HAP-1 (cell line): Measurements from ENCODE around the gene PNKD.
"Not testable (repeated sequence)": the region's sequence is repeated elsewhere in the genome, so short reads cannot be mapped to it uniquely, and the experiment has no call there.

ENCODE experiments used
- DNase-seq, 2 experiments: peaks; one replicate each; pipeline ENCODE4 v3.0.0-alpha.2; 2016 to 2020; ENCODE audit warnings: low spot score in 2 of 2
- H3K27me3 ChIP-seq: fragments of 250-450 bp; sonication (Bioruptor Pico); 2 replicates; pipeline ENCODE4 v1.5.1; 2020; ENCODE audit warnings: low read depth, mild to moderate bottlenecking, moderate library complexity
- H3K36me3 ChIP-seq: fragments of 250-450 bp; sonication (Bioruptor Pico); replicated peaks from 2 replicates; pipeline ENCODE4 v1.5.1; 2020; ENCODE audit warnings: mild to moderate bottlenecking
- H3K4me1 ChIP-seq: fragments of 250-450 bp; sonication (Bioruptor Pico); 2 replicates; pipeline ENCODE4 v1.5.1; 2020; ENCODE audit warnings: mild to moderate bottlenecking
- H3K4me3 ChIP-seq: fragments of 250-450 bp; sonication (Bioruptor Pico); 2 replicates; pipeline ENCODE4 v1.5.1; 2020; ENCODE audit warnings: mild to moderate bottlenecking, moderate library complexity
- H3K9me3 ChIP-seq: fragments of 250-450 bp; sonication (Bioruptor Pico); 2 replicates; pipeline ENCODE4 v1.5.1; 2020; ENCODE audit warnings: mild to moderate bottlenecking, moderate library complexity
- in situ Hi-C: fragments of 300-500 bp; cut with MboI; formaldehyde crosslinking; loops from 3 replicates; pipeline ENCODE4 v1.14.3; 2020; ENCODE audit warnings: low sequenced_read_pairs, inconsistent platforms, mixed read lengths

The PNKD gene

DNA sequence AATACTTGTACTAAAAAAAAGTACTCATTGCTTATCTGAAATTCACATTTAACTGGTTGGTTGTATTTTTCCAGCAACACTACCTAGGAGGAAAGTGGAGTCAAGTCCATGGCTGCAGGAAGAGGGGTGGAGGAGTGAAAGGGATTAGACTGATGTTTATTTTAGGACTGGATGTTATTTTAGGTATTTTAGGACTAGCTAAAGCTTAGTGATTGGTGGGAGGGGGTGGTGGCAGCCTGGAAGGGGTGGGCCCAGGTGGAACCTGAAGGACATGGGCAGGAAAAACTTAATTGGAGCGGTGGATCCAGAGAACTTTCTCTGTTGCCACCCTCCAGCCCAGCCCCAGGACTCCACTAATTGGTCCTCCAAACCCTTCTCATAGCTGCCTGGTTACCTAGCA, 25.9 kb downstream of the PNKD start:
- in situ Hi-C loops = loop anchor here (25.0 kb wide), 1 partner anchor 366 kb away; the partner anchor contains the start of genes BCS1L, RNF25, STK36 and ZNF142
- Histone ChIP-seq H3K4me3 (no peak overlapping the region), H3K36me3 (no peaks in the 10 kb centered on the region), H3K27me3 (no peaks in the 10 kb centered on the region), H3K4me1 (peaks cover 11% of the 10 kb centered on the region), H3K9me3 (no peaks in the 10 kb centered on the region)
- no peak for DNase-seq

DNA sequence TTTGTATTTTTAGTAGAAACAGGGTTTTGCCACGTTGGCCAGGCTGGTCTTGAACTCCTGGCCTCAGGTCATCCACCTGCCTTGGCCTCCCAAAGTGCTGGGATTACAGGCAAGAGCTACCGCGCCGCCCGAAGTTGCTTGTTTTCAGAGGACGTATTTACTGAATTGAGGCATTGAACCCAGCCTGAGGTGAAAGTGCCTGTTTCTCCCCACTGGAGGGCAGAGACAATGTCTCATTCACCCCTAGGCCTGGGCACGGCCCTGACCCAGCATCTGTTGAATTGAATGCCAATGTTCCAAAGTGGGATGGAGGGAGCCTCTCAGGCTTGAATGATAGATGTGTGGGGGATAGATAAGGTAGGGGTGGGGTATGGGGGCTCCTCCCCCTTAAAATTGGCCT, 26.5 kb downstream of the PNKD start:
- in situ Hi-C loops = loop anchor here (25.0 kb wide), 1 partner anchor 365 kb away; the partner anchor contains the start of genes BCS1L, RNF25, STK36 and ZNF142
- Histone ChIP-seq H3K27me3 (no peaks in the 10 kb centered on the region), H3K4me3 (no peak overlapping the region), H3K36me3 (no peaks in the 10 kb centered on the region), H3K4me1 (peaks cover 11% of the 10 kb centered on the region), H3K9me3 (no peaks in the 10 kb centered on the region)
- no peak for DNase-seq

DNA sequence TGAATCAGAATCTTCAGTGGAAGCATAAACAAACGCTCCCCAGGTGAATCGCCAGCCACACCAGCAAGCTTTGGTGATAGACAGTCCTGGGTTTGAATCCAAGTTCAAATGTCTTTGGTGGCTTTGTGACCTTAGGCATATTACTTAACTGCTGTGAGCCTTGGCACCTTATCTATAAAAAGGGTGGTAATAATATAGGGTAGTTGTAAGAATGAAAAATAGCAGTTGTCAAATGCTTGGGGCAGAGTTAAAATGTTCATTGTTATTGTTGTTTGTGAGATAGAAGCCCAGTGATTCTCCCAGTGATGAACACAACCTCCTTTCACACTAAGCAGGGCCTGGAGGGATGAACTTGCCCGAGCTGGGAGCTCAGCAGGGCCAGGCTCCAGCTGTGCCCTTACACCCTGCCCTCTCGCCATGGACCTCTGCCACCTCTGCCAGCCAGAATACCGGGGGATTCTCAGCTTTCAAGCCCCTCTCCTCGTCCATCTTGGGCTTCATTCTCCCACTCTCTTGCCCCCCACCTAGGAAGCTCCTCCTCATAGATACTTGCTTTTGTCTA, 28.1 kb downstream of the PNKD start:
- no peak for DNase-seq
- no peaks in the 10 kb centered on the region for H3K36me3 ChIP-seq
- in situ Hi-C loops = loop anchor here (25.0 kb wide), 1 partner anchor 364 kb away; the partner anchor contains the start of genes BCS1L, RNF25, STK36 and ZNF142
- H3K4me3 ChIP-seq = no peak overlapping the region
- peaks cover 6% of the 10 kb centered on the region; the same call in 1 of the 2 replicates for H3K4me1 ChIP-seq
- no peaks in the 10 kb centered on the region for H3K27me3 ChIP-seq
- no peaks in the 10 kb centered on the region for H3K9me3 ChIP-seq

DNA sequence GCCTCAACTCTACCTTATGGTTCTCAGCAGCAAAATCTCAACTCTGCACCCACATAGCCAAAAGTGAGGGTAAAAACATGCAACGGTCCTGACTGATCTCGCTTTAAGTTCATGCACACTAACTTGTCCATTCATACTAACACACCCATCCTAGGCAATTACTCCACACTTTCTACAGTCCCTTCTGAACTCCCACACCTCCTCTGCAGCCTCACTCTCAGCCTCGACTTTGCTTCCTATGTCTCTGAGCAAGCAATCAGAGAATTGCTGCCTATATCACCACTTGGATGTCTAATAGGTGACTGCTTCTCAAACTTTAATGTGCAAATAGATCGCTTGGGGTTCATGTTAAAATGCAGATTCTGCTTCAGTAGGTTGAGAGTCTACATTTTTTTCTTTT, 29.8 kb downstream of the PNKD start:
- Histone ChIP-seq H3K4me1 (no peaks in the 10 kb centered on the region), H3K27me3 (no peaks in the 10 kb centered on the region), H3K4me3 (no peak overlapping the region), H3K9me3 (no peaks in the 10 kb centered on the region), H3K36me3 (no peaks in the 10 kb centered on the region)
- DNase-seq = no peak
- in situ Hi-C loops = loop anchor here (5.0 kb wide), 1 partner anchor 92 kb away; no protein-coding TSS in a partner anchor

DNA sequence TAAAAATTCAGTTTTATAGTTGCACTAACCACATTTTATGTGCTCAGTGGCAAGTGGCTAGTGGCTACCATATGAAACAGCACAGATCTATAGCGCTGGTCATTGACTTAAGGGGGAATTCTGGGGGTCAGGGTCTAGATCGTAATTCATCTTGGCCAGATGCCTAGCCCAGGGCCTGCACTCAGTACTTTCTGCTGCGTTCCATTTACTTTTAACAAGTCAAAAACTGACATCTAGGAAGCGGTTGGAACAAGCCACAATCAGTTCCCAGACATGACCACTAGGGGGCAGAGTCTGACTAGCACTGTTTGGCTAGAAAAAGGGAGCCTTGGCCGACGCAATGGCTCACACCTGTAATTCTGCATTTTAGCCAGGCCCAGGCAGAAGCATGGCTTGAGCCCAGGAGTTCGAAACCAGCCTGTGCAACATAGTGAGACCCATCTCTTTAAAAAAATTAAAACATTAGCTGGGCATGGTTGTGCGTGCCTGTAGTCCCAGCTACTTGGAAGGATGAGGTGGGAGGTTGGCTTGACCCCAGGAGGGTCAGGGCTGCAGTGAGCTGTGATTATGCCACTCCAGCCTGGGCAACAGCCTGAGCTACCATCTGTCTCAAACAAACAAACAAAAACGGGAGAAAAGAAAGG, 31.0 kb downstream of the PNKD start:
- no peak overlapping the region for H3K4me3 ChIP-seq
- DNase-seq = peak; percentile 84 to 93
- H3K9me3 ChIP-seq = no peaks in the 10 kb centered on the region
- H3K4me1 ChIP-seq = no peaks in the 10 kb centered on the region
- H3K27me3 ChIP-seq = no peaks in the 10 kb centered on the region
- H3K36me3 ChIP-seq = no peaks in the 10 kb centered on the region
- in situ Hi-C loops = loop anchor here (5.0 kb wide), 1 partner anchor 91 kb away; no protein-coding TSS in a partner anchor

DNA sequence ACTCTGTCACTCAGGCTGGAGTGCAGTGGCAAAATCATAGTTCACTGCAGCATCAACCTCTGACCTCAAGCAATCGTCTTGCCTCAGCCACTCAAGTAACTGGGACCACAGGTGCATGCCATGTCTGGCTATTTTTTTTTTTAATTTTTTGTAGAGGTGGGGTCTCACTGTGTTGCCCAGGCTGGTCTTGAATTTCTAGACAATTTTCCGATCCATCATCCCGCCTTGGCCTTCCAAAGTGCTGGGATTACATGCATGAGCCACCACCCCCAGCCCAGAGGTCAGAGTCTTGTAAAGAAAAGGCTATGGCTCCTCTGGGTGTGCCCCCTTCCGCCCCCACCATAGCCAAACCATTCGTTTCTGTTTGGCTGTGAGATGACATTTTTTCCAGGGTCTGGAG, 35.1 kb downstream of the PNKD start:
- H3K36me3 ChIP-seq = no peaks in the 10 kb centered on the region
- in situ Hi-C loops = no loop called here
- H3K27me3 ChIP-seq = no peaks in the 10 kb centered on the region
- no peaks in the 10 kb centered on the region for H3K4me1 ChIP-seq
- DNase-seq = no peak
- no peak overlapping the region for H3K4me3 ChIP-seq
- no peaks in the 10 kb centered on the region for H3K9me3 ChIP-seq

DNA sequence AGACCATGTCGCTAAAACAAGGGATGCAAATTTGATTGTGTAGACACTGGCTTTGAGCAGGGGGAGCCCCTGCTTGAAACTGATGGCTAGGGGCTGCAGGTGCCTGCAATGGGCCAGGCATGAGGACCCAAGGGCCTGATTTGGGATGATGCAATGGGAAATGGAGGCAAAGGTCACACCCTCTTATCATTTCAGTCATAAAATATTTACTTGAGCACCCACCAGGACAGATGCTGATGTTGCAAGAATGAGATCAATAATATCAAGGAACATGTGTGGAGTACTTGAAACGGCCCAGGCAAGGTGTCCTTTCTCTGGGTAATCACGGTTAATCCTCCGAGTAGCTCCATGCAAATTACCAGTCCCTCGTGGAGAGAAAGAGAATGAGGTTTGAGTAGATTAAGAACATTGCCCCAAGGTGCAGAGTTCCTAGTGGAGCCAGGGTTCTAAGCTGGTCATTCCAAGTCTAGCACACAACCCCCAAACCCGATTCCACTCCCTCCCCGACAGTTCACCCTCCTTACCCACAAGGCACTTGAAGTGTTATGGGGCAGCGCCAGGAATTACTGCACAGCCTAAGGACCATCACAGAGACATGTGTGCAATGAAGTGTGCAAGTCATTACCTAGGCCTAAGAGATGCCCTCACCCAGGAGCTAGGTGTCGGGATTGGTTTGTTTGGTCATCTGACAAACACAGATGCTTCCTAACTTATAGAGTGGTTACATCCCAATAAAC, 36.0 kb downstream of the PNKD start:
- Histone ChIP-seq H3K27me3 (no peaks in the 10 kb centered on the region), H3K9me3 (no peaks in the 10 kb centered on the region), H3K4me3 (no peak overlapping the region), H3K4me1 (no peaks in the 10 kb centered on the region), H3K36me3 (no peaks in the 10 kb centered on the region)
- DNase-seq = no peak
- in situ Hi-C loops = no loop called here

DNA sequence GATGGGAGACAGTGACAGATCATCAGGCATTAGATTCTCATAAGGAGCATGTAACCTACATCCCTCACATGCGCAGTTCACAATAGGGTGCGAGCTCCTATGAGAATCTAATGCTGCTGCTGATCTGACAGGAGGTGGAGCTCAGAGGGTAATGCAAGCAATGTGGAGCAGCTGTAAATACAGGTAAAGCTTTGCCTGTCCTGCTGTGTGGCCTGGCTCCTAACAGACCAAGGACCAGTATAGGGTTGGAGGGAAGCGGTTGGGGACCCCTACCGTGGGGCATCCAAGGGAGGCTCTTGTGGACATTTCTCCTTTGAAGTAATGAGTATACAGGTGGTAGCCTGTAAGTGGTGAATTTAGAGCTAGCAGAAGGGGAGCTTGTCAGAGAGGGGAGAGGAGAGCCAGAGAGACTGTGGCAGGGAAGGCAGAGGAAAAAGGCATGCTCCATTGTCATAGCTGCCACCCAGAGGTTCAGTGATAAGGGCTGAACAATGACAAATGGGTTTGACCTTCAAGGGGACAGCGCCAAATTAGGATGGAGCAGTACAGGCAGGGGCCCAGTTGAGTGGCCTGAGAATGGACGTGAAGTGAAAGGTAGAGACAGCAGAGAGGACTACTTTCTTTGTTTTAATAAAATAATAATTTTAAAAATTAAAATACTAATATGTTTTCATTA, 37.2 kb downstream of the PNKD start:
- in situ Hi-C loops = no loop called here

DNA sequence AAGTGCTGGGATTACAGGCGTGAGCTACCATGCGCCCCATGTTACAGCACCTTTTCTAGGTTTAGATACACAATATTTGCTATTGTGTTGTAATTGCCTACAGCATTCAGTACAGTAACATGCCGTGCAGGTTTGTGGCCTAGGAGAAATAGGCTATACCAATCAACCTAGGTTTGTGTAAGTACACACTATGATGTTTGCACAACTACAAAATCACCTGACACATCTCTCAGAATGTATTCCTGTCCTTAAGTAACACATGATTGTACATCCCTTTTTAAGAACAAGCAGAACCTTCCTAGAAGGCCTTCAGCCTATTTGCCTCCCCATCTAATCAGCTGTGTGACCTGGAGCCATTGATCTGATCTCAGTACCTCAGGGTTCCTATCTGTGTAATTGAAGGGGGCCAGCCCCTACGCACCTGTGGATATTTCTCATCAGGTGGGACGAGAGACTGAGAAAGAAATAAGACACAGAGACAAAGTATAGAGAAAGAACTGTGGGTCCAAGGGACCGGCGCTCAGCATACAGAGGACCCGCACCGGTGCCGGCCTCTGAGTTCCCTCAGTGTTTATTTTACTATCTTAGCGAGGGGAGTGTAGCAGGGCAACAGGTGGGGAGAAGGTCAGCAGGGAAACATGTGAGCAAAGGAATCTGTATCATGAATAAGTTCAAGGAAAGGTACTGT, 40.7 kb downstream of the PNKD start:
- DNase-seq = no peak
- H3K27me3 ChIP-seq = no peaks in the 10 kb centered on the region
- in situ Hi-C loops = no loop called here
- no peak overlapping the region for H3K4me3 ChIP-seq
- no peaks in the 10 kb centered on the region for H3K9me3 ChIP-seq
- no peaks in the 10 kb centered on the region for H3K36me3 ChIP-seq
- no peaks in the 10 kb centered on the region for H3K4me1 ChIP-seq

More for the DNA sequence above, 37.2 kb downstream of the PNKD start:
- Histone ChIP-seq H3K36me3 (no peaks in the 10 kb centered on the region), H3K27me3 (no peaks in the 10 kb centered on the region), H3K9me3 (no peaks in the 10 kb centered on the region), H3K4me1 (no peaks in the 10 kb centered on the region), H3K4me3 (no peak overlapping the region)
- DNase-seq = no peak

DNA sequence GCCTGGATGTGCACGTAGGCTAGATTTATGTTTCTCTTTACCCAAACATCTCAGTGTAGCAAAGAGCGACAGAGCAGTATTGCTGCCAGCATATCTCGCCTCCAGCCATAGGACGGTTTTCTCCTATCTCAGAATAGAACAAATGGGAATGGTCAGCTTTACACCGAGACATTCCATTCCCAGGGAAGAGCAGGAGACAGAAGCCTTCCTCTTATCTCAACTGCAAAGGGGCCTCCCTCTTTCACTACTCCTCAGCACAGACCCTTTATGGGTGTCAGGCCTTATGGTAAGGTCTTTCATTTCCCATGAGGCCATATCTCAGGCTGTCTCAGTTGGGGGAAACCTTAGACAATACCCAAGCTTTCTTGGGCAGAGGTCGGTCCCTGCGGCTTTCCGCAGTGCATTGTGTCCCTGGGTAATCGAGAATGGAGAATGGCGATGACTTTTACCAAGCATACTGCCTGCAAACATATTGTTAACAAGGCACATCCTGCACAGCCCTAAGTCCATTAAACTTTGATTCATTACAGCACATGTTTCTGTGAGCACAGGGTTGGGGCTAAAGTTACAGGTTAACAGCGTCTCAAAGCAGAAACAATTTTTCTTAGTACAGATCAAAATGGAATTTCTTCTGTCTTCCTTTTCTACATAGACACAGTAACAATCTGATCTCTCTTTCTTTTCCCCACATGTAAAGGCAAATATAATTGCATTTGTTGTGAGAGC, 41.4 kb downstream of the PNKD start:
- in situ Hi-C loops, H3K9me3 ChIP-seq, H3K36me3 ChIP-seq, H3K4me3 ChIP-seq, H3K27me3 ChIP-seq, DNase-seq, H3K4me1 ChIP-seq: not testable (repeated sequence)

DNA sequence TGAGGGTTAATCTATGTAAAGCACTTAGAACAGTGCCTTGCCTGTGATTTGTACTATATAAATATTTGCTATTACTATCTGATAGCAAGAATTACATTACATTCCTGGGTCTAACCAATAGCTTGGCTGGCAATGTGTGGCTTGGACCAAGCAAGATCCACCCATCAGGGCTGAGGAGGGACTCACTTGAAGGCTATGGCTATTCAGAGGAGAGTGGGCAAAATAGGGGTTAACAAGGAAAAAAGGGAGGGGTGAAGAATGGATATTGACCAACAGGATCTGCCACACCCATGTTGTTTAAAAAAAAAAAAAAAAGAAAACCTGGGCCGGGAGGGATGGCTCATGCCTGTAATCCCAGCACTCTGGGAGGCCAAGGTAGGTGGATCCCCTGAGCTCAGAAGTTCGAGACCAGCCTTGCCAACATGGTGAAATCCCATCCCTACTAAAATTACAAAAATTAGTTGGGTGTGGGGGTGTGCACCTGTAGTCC, 42.0 kb downstream of the PNKD start:
- no peak for DNase-seq
- no peaks in the 10 kb centered on the region for H3K4me1 ChIP-seq
- in situ Hi-C loops = no loop called here

DNA sequence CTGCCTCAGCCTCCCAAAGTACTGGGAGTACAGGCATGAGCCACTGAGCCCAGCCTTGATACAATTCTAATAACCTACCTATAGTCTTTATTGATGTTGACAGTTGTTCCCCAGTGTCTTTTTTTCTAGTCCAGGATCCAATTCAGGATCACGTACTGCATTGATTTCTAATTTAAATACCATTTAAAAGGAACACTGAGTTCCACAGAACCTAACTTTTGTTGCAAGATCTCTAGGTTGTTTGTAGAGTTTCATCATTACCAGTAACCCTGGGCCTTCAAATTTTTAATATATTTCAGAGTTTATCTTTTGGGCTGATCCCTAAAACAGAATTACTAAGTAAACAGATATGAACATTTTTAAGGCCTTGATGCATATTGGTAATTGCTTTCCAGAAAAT, 43.0 kb downstream of the PNKD start:
- Histone ChIP-seq H3K9me3 (no peaks in the 10 kb centered on the region), H3K4me3 (no peak overlapping the region), H3K4me1 (no peaks in the 10 kb centered on the region), H3K27me3 (no peaks in the 10 kb centered on the region), H3K36me3 (no peaks in the 10 kb centered on the region)
- in situ Hi-C loops = no loop called here
- DNase-seq = no peak

More for the DNA sequence above, 42.0 kb downstream of the PNKD start:
- Histone ChIP-seq H3K9me3 (no peaks in the 10 kb centered on the region), H3K4me3 (no peak overlapping the region), H3K36me3 (no peaks in the 10 kb centered on the region), H3K27me3 (no peaks in the 10 kb centered on the region)

DNA sequence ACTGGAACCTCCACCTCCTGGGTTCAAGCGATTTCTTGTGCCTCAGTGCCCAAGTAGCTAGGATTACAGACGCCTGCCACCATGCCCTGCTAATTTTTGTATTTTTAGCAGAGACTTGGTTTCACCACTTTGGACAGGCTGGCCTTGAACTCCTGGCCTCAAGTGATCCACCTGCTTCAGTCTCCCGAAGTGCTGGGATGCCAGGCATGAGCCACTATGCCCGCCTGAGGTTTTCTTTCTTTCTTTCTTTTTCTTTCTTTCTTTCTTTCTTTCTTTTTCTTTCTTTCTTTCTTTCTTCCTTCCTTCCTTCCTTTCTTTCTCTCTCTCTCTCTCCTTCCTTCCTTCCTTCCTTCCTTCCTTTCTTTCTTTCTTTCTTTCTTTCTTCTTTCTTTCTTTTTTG, 44.4 kb downstream of the PNKD start:
- H3K4me1 ChIP-seq, H3K27me3 ChIP-seq, in situ Hi-C loops, DNase-seq, H3K9me3 ChIP-seq, H3K4me3 ChIP-seq, H3K36me3 ChIP-seq: not testable (repeated sequence)
